GM13977 (cell line): ENCODE data around the gene TFPI2.
"Not testable (repeated sequence)": the region's sequence is repeated elsewhere in the genome, so short reads cannot be mapped to it uniquely, and the experiment has no call there.

Source experiments
- DNase-seq: peaks from one replicate; pipeline ENCODE4 v3.0.0; 2012; ENCODE audit warnings: low spot score
- CTCF ChIP-seq: IDR thresholded peaks from 2 replicates; pipeline ENCODE4 v1.5.1; 2012; ENCODE audit warnings: mild to moderate bottlenecking, control low read depth; ENCODE audit not compliant: insufficient read depth; ENCODE audit errors: extremely low read depth, missing control alignments
- in situ Hi-C: fragments of 300-500 bp; cut with MboI; formaldehyde crosslinking; loops from one replicate; pipeline ENCODE4 v1.12.0; 2022; ENCODE audit warnings: low sequenced_read_pairs, low pct_unique_long_range_greater_than_20kb, mixed read lengths, inconsistent platforms; ENCODE audit not compliant: unreplicated experiment

TFPI2 gene

GRCh38 chr7:93920496-93921182 lies 30.1 kb upstream of the TFPI2 start:
- in situ Hi-C loops, result no loop called here
- TF ChIP-seq CTCF, result no peak
- no peak for DNase-seq

DNA sequence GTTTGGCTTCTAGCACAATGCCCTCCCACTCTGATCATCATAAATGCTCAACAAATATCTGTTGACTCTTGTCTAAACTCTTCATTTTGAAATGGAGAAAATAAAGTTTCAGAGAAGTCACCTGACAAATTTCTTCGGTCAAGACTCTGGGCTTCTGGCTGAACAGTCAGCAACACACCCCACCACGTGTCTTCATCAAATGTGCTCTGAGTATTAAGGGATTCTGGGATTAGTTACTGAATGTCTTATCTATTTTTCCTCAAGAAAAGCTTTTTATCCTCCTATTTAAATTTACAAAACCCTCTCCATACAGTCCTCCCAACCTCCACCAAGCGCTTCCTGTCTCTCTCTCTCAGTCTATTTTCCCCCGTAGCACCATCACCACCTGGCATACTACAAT lies 25.8 kb upstream of the TFPI2 start:
- in situ Hi-C loops, result not testable (repeated sequence)

GRCh38 chr7:93915888-93916287 lies 25.3 kb upstream of the TFPI2 start:
- DNase-seq, in situ Hi-C loops: not testable (repeated sequence)

More for the DNA sequence above, 25.8 kb upstream of the TFPI2 start:
- not testable (repeated sequence) for DNase-seq

- in situ Hi-C loops, DNase-seq: not testable (repeated sequence)
Measured at GRCh38 chr7:93915206-93915842, 24.8 kb upstream of the TFPI2 start.

DNA sequence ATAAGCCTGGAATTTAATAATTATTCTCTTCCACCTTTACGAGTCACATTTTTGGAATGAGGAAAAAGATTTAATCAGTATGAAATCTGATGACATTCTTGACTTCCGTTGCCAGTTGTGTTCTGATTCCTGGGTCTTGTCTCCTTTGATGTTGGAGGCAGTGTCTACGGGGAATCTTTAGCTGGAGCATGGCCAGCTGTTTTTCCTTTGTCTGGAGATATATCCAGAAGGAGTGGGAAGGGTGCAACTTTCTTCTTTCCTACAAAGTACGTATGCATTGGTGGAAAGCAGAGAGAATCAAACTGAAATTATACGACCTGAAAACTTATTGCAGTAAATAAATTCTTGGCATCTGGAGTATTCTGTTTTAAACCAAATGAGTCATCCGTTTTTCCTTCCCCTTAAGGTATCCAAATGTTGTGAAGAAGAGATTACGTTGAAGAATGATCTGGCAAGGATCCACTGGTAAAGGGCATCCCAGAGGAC lies 24.1 kb upstream of the TFPI2 start:
- in situ Hi-C loops, result no loop called here
- no peak for DNase-seq
- TF ChIP-seq CTCF, result no peak

- no peak for DNase-seq
- no peak for TF ChIP-seq CTCF
- in situ Hi-C loops, result no loop called here
Measured at GRCh38 chr7:93913197-93913596, 22.6 kb upstream of the TFPI2 start.

- DNase-seq, in situ Hi-C loops: not testable (repeated sequence)
Measured at GRCh38 chr7:93911661-93912060, 21.1 kb upstream of the TFPI2 start.

DNA sequence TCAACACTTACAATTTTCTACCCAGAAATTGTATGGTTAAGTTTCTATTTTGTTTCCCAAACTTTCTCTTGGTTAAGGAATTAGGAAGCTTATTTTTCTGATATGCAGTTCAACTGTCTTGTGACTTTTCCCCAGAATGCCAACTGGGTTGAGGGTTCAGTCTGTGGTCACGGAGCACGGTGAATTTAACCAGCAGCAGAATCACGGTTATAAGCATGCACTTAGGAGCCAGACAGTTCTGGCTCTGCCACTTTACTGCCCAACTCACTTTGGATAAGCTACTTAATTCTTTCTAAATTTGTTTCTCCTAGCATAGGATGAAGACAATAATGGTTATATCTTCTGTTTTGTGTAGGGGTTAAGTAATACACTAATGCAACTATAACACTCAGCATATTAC lies 20.7 kb upstream of the TFPI2 start:
- in situ Hi-C loops, DNase-seq: not testable (repeated sequence)

DNA sequence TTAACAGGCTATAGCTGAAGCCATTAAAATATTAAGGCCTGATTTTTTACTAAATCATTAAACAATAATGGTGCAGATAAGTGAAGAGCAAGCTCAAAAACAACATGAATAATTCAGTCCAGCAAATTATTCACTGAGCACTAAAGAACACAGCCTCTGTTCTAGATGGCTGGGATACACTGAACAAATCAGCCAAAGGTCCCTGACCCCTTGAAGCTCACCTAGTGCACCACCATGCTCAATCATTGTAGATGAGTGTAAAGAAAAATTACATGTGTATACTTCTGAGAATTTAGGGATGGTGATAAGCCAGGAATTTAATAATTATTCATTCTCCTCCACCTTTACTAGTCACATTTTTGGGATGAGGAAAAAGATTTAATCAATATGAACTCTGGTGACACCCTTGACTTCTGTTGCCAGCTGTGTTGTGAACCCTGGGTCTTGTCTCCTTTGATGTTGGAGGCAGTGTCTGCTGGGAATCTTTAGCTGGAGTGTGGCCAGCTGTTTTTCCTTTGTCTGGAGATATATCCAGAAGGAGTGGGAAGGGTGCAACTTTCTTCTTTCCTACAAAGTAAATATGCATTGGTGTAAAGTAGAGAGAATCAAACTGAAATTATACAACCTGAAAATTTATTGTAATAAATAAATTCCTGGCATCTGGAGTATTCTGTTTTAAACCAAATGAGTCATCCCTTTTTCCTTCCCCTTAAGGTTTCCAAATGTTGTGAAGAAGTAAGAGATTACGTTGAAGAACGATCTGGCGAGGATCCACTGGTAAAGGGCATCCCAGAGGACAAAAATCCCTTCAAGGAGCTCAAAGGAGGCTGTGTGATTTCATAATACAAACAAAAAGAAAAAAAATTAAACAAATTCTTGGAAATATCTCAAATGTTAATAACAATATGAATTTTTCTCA lies 19.8 kb upstream of the TFPI2 start:
- in situ Hi-C loops, result no loop called here
- no peak for DNase-seq

More for the DNA sequence above, 19.8 kb upstream of the TFPI2 start:
- TF ChIP-seq CTCF, result no peak
